Neural progenitor cell (in vitro differentiated cells): ENCODE data around the gene HOXD3.
A peak's percentile ranks its signal among the peaks of the same experiment; 100 is the strongest.

Source experiments
- CTCF ChIP-seq: fragments of 200-600 bp; sonication (generic); IDR thresholded peaks from 2 replicates; pipeline ENCODE4 v1.5.1; 2017; ENCODE audit warnings: antibody characterized with exemption, mild to moderate bottlenecking
- EZH2 ChIP-seq: fragments of 200-600 bp; sonication (generic); IDR thresholded peaks from 2 replicates; pipeline ENCODE4 v1.6.1; 2017; ENCODE audit warnings: antibody characterized with exemption, mild to moderate bottlenecking, moderate library complexity
- EZH2phosphoT487 ChIP-seq: fragments of 200-600 bp; sonication (generic); IDR thresholded peaks from 2 replicates; pipeline ENCODE4 v1.6.1; 2017; ENCODE audit warnings: antibody characterized with exemption

GRCh38 chr2:176189681-176190641 lies 32.9 kb downstream of the HOXD3 start:
- TF ChIP-seq EZH2 (peak; percentile 95), CTCF (no peak), EZH2phosphoT487 (peak; percentile 96)
